Neural progenitor cell (in vitro differentiated cells): Measurements from ENCODE around the gene RAB1B.

Experiments used
- EZH2 ChIP-seq: fragments of 200-600 bp; sonication (generic); IDR thresholded peaks from 2 replicates; pipeline ENCODE4 v1.6.1; 2017; ENCODE audit warnings: antibody characterized with exemption, mild to moderate bottlenecking, moderate library complexity
- EZH2phosphoT487 ChIP-seq: fragments of 200-600 bp; sonication (generic); IDR thresholded peaks from 2 replicates; pipeline ENCODE4 v1.6.1; 2017; ENCODE audit warnings: antibody characterized with exemption
- TF ChIP-seq, protein P1 (sequence below): fragments of 200-600 bp; sonication (generic); IDR thresholded peaks from 2 replicates; pipeline ENCODE4 v1.5.1; 2017; ENCODE audit warnings: antibody characterized with exemption, mild to moderate bottlenecking

DNA sequence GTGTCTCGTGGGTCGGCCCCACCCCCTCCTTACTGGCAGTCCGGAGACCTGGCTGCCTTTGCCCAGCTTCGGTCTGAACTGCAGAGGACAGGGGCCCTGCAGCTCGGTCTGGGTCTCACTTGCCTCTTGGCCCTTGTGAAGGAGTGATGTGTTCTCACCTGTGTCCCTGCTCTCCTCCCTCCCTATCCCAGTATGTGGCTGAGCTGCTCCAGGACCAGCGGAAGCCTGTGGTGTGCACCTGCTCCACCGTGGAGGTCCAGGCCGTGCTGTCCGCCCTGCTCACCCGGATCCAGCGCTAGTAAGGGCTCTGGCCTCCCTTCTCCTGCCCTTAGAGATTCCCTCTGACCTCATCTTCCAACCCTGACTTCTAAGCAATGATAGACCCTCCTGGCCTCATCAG, 35.7 kb upstream of the RAB1B start:
- TF ChIP-seq, protein P1, sequence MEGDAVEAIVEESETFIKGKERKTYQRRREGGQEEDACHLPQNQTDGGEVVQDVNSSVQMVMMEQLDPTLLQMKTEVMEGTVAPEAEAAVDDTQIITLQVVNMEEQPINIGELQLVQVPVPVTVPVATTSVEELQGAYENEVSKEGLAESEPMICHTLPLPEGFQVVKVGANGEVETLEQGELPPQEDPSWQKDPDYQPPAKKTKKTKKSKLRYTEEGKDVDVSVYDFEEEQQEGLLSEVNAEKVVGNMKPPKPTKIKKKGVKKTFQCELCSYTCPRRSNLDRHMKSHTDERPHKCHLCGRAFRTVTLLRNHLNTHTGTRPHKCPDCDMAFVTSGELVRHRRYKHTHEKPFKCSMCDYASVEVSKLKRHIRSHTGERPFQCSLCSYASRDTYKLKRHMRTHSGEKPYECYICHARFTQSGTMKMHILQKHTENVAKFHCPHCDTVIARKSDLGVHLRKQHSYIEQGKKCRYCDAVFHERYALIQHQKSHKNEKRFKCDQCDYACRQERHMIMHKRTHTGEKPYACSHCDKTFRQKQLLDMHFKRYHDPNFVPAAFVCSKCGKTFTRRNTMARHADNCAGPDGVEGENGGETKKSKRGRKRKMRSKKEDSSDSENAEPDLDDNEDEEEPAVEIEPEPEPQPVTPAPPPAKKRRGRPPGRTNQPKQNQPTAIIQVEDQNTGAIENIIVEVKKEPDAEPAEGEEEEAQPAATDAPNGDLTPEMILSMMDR: no peak
- TF ChIP-seq EZH2 (no peak), EZH2phosphoT487 (no peak)
